K562 (cell line): ENCODE results near the gene CCNQ. TPM values are rescaled to one million over a fixed set of nuclear protein-coding genes. Genes with fewer than 3 reads are reported as not detected.
A peak's percentile ranks its signal among the peaks of the same experiment; 100 is the strongest.

Source experiments
- AFF4 ChIP-seq: sonication (generic); formaldehyde crosslinking; IDR thresholded peaks from 2 replicates; pipeline ENCODE4 v1.8.0; 2023; ENCODE audit warnings: mild to moderate bottlenecking, missing genetic modification reagents
- HDAC3 ChIP-seq: fragments of 450-650 bp; IDR thresholded peaks from 2 replicates; pipeline ENCODE4 v1.6.1; 2018; ENCODE audit warnings: borderline replicate concordance, mild to moderate bottlenecking, moderate library complexity; ENCODE audit not compliant: partially characterized antibody
- HDGF ChIP-seq: fragments of 450-650 bp; IDR thresholded peaks from 2 replicates; pipeline ENCODE4 v1.6.1; 2016
- MAFK ChIP-seq: IDR thresholded peaks from 2 replicates; pipeline ENCODE4 v1.6.1; 2011; ENCODE audit warnings: low read length, improper control_type of control experiment
- PHTF2 ChIP-seq: fragments of 250-450 bp; sonication (Bioruptor Pico); IDR thresholded peaks from 2 replicates; pipeline ENCODE4 v1.5.0; 2021; ENCODE audit warnings: mild to moderate bottlenecking
- PURB ChIP-seq: sonication (generic); formaldehyde crosslinking; IDR thresholded peaks from 2 replicates; pipeline ENCODE4 v1.9.0; 2021; ENCODE audit warnings: low read depth, mild to moderate bottlenecking, missing genetic modification reagents
- SNIP1 ChIP-seq: fragments of 450-650 bp; IDR thresholded peaks from 2 replicates; pipeline ENCODE4 v1.7.1; 2017; ENCODE audit warnings: low read depth, mild to moderate bottlenecking
- SOX6 ChIP-seq: fragments of 450-650 bp; IDR thresholded peaks from 2 replicates; pipeline ENCODE4 v1.6.1; 2014; ENCODE audit warnings: mild to moderate bottlenecking
- USF1 ChIP-seq: sonication (generic); formaldehyde crosslinking; IDR thresholded peaks from 2 replicates; pipeline ENCODE4 v1.9.0; 2022; ENCODE audit warnings: mild to moderate bottlenecking, missing genetic modification reagents
- ZFX ChIP-seq: sonication (generic); formaldehyde crosslinking; IDR thresholded peaks from 2 replicates; pipeline ENCODE4 v1.8.0; 2022; ENCODE audit warnings: mild to moderate bottlenecking, missing genetic modification reagents, moderate library complexity
- ZNF23 ChIP-seq: fragments of 250-450 bp; sonication (Bioruptor Pico); IDR thresholded peaks from 2 replicates; pipeline ENCODE4 v1.4.0; 2020; ENCODE audit warnings: mild to moderate bottlenecking
- ZNF232 ChIP-seq: sonication (generic); formaldehyde crosslinking; IDR thresholded peaks from 2 replicates; pipeline ENCODE4 v1.8.0; 2022; ENCODE audit warnings: mild to moderate bottlenecking, missing genetic modification reagents
- ZNF778 ChIP-seq: fragments of 450-650 bp; formaldehyde crosslinking; IDR thresholded peaks from 2 replicates; pipeline ENCODE4 v1.4.0; 2020; ENCODE audit warnings: mild to moderate bottlenecking, moderate library complexity
- ZNF830 ChIP-seq: fragments of 250-450 bp; sonication (Bioruptor Pico); IDR thresholded peaks from 2 replicates; pipeline ENCODE4 v1.5.0; 2021; ENCODE audit warnings: mild to moderate bottlenecking
- polyA plus RNA-seq, 8 experiments: library from polyadenylated mRNA; depleted of rRNA in 4 of 8; stranded (reverse) in 5 of 8; unstranded in 3 of 8; fragments of >200 nt; fragmentation: Nextera tagmentation in 2 of 8; fragmentation: Illumina TruSeq in 1 of 8; extraction: Ambion mirVana in 2 of 8; extraction: Trizol in 1 of 8; gene quantifications; 2 replicates each; pipeline versions ENCODE4 v1.2.1 to v1.2.3, GENCODE V29; 2011 to 2014; ENCODE audit warnings: inconsistent platforms in 1 of 8, missing spikeins in 1 of 8
- total RNA-seq, 7 experiments: library from RNA; depleted of rRNA in 6 of 7; stranded (reverse); fragments of >200 nt in 6 of 7; fragmentation: Illumina TruSeq in 2 of 7; extraction: Trizol in 2 of 7; gene quantifications; 2 replicates each; pipeline versions ENCODE4 v1.2.1 to v1.2.3, GENCODE V29; 2011 to 2021; ENCODE audit warnings: low replicate concordance in 1 of 7
- TF ChIP-seq, protein P1 (sequence below): sonication (generic); formaldehyde crosslinking; IDR thresholded peaks from 2 replicates; pipeline ENCODE4 v1.8.0; 2022; ENCODE audit warnings: missing genetic modification reagents, mild to moderate bottlenecking, moderate library complexity, borderline replicate concordance
- TF ChIP-seq, protein P2 (sequence below): fragments of 200-400 bp; formaldehyde crosslinking; IDR thresholded peaks from 2 replicates; pipeline ENCODE4 v1.6.1; 2017; ENCODE audit warnings: mild to moderate bottlenecking, low read depth, low read length, moderate library complexity
- TF ChIP-seq, protein P3 (sequence below): IDR thresholded peaks from 2 replicates; pipeline ENCODE4 v1.6.1; 2011; ENCODE audit not compliant: insufficient read length; ENCODE audit errors: extremely low read depth
- TF ChIP-seq, protein P4 (sequence below): fragments of 450-650 bp; IDR thresholded peaks from 2 replicates; pipeline ENCODE4 v1.6.1; 2016; ENCODE audit warnings: missing biosample characterization, missing genetic modification characterization

CCNQ gene
- total and polyA plus RNA-seq, 9 of the 15 experiments (the other 6 are each of a cell fraction or from before 2014, with no cell fraction given): 0.92 to 53.8 (median 25.3) TPM

- TF ChIP-seq ZNF23 (CRISPR knock-in tag): no peak
- no peak for TF ChIP-seq AFF4
- TF ChIP-seq, protein P1, sequence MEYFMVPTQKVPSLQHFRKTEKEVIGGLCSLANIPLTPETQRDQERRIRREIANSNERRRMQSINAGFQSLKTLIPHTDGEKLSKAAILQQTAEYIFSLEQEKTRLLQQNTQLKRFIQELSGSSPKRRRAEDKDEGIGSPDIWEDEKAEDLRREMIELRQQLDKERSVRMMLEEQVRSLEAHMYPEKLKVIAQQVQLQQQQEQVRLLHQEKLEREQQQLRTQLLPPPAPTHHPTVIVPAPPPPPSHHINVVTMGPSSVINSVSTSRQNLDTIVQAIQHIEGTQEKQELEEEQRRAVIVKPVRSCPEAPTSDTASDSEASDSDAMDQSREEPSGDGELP: peak; percentile 53; the same call in 1 of the 2 replicates
- TF ChIP-seq ZNF232: peak; percentile 88; the same call in 1 of the 2 replicates
- TF ChIP-seq, protein P2, sequence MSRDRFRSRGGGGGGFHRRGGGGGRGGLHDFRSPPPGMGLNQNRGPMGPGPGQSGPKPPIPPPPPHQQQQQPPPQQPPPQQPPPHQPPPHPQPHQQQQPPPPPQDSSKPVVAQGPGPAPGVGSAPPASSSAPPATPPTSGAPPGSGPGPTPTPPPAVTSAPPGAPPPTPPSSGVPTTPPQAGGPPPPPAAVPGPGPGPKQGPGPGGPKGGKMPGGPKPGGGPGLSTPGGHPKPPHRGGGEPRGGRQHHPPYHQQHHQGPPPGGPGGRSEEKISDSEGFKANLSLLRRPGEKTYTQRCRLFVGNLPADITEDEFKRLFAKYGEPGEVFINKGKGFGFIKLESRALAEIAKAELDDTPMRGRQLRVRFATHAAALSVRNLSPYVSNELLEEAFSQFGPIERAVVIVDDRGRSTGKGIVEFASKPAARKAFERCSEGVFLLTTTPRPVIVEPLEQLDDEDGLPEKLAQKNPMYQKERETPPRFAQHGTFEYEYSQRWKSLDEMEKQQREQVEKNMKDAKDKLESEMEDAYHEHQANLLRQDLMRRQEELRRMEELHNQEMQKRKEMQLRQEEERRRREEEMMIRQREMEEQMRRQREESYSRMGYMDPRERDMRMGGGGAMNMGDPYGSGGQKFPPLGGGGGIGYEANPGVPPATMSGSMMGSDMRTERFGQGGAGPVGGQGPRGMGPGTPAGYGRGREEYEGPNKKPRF: no peak
- no peak for TF ChIP-seq ZNF778 (CRISPR knock-in tag)
- no peak for TF ChIP-seq MAFK
- TF ChIP-seq HDGF: no peak
- TF ChIP-seq, protein P3, sequence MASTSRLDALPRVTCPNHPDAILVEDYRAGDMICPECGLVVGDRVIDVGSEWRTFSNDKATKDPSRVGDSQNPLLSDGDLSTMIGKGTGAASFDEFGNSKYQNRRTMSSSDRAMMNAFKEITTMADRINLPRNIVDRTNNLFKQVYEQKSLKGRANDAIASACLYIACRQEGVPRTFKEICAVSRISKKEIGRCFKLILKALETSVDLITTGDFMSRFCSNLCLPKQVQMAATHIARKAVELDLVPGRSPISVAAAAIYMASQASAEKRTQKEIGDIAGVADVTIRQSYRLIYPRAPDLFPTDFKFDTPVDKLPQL: no peak
- TF ChIP-seq SOX6: no peak
- TF ChIP-seq PURB (CRISPR knock-in tag): no peak
- peak; percentile 72; the same call in 1 of the 2 replicates for TF ChIP-seq SNIP1
- no peak for TF ChIP-seq PHTF2 (CRISPR knock-in tag)
- TF ChIP-seq HDAC3: no peak
- no peak for TF ChIP-seq ZNF830
- TF ChIP-seq, protein P4, sequence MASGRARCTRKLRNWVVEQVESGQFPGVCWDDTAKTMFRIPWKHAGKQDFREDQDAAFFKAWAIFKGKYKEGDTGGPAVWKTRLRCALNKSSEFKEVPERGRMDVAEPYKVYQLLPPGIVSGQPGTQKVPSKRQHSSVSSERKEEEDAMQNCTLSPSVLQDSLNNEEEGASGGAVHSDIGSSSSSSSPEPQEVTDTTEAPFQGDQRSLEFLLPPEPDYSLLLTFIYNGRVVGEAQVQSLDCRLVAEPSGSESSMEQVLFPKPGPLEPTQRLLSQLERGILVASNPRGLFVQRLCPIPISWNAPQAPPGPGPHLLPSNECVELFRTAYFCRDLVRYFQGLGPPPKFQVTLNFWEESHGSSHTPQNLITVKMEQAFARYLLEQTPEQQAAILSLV (tag): no peak
- TF ChIP-seq USF1 (CRISPR knock-in tag): no peak
- no peak for TF ChIP-seq ZFX (CRISPR knock-in tag)
Measured at GRCh38 chrX:153609917-153610835, 11.2 kb upstream of the CCNQ start (continued).
